CD4-positive, CD25-positive, alpha-beta regulatory T cell (primary cell): Measurements from ENCODE around the gene APOA5. TPM values are rescaled to one million over a fixed set of nuclear protein-coding genes. Genes with fewer than 3 reads are reported as not detected.

Source experiments
- ATAC-seq, 2 donors: fragments of 150-1000 bp; cut with Tn5 transposase; one replicate each; pipeline ENCODE4 v1.10.0; 2021; ENCODE audit warnings: low read depth in 2 of 2, moderate number of reproducible peaks in 2 of 2, moderate library complexity in 1 of 2
- DNase-seq, 3 donors: peaks; one replicate each; pipeline versions ENCODE4 v3.0.0 to v3.0.0-alpha.2; 2012 to 2022; ENCODE audit warnings: mixed read lengths in 1 of 3
- H3K27ac ChIP-seq: one replicate; pipeline ENCODE4 v1.7.0; 2013; ENCODE audit warnings: mild to moderate bottlenecking, low read length; ENCODE audit not compliant: insufficient read depth, poor library complexity, severe bottlenecking
- H3K27me3 ChIP-seq: one replicate; pipeline ENCODE4 v1.7.0; 2013; ENCODE audit warnings: low read length; ENCODE audit not compliant: control insufficient read depth, insufficient read depth
- H3K36me3 ChIP-seq: one replicate; pipeline ENCODE4 v1.7.0; 2013; ENCODE audit warnings: mild to moderate bottlenecking, low read length, moderate library complexity; ENCODE audit not compliant: control insufficient read depth, insufficient read depth
- H3K4me1 ChIP-seq: 2 replicates; pipeline ENCODE4 v1.7.0; 2013; ENCODE audit warnings: mild to moderate bottlenecking, low read length; ENCODE audit not compliant: insufficient read depth, control insufficient read depth, poor library complexity, severe bottlenecking
- H3K4me3 ChIP-seq: one replicate; pipeline ENCODE4 v1.7.0; 2013; ENCODE audit warnings: low read depth, mild to moderate bottlenecking, low read length, moderate library complexity
- H3K9me3 ChIP-seq, 2 experiments: 1 replicate in 1 of 2; 2 replicates in 1 of 2; pipeline ENCODE4 v1.7.0; 2013; ENCODE audit warnings: low read length in 2 of 2, mild to moderate bottlenecking in 1 of 2, moderate library complexity in 1 of 2; ENCODE audit not compliant: control insufficient read depth in 2 of 2
- H3K27ac Mint-ChIP-seq, 3 donors: one replicate each; pipeline ENCODE4 v1.8.0; 2020 to 2022; ENCODE audit warnings: mild to moderate bottlenecking in 3 of 3, mixed read lengths in 3 of 3, moderate library complexity in 2 of 3
- H3K27me3 Mint-ChIP-seq: one replicate; pipeline ENCODE4 v1.8.0; 2022; ENCODE audit warnings: mild to moderate bottlenecking, mixed read lengths
- H3K36me3 Mint-ChIP-seq: one replicate; pipeline ENCODE4 v1.8.0; 2020; ENCODE audit warnings: mixed read lengths
- H3K4me1 Mint-ChIP-seq, 4 donors: one replicate each; pipeline ENCODE4 v1.8.0; 2020 to 2022; ENCODE audit warnings: mixed read lengths in 4 of 4, mild to moderate bottlenecking in 1 of 4
- H3K4me3 Mint-ChIP-seq, 4 donors: one replicate each; pipeline ENCODE4 v1.8.0; 2020 to 2022; ENCODE audit warnings: mild to moderate bottlenecking in 4 of 4, mixed read lengths in 4 of 4, moderate library complexity in 3 of 4
- H3K9me3 Mint-ChIP-seq, 7 donors: one replicate each; pipeline ENCODE4 v1.8.0; 2020 to 2022; ENCODE audit warnings: mixed read lengths in 7 of 7, mild to moderate bottlenecking in 3 of 7, moderate library complexity in 2 of 7
- polyA plus RNA-seq, 4 donors: library from polyadenylated mRNA; unstranded; fragments of 300-500 nt; fragmentation: Illumina TruSeq; gene quantifications; one replicate each; pipeline ENCODE4 v1.2.3, GENCODE V29; 2021
- total RNA-seq: library from RNA; stranded (reverse); gene quantifications from one replicate; pipeline ENCODE4 v1.2.3, GENCODE V29; 2022

APOA5 gene
- total RNA-seq (not detected), polyA plus RNA-seq (not detected)

- Mint-ChIP-seq H3K4me3 (peak within 1 kb of the TSS; percentile 61 to 90 (median 80)), H3K36me3 (peaks cover 3% of the 10 kb centered on the region)
Measured at GRCh38 chr11:116791813-116792143, at the start of gene APOA5. APOA5 (minus strand) TSS chr11:116791879; CDS start chr11:116791860, 19 bp downstream.

GRCh38 chr11:116840746-116841296 is 49.1 kb upstream of the APOA5 start:
- H3K27ac Mint-ChIP-seq = peak overlapping the region in 2 of 3 donors; percentile 31 to 48
- Histone ChIP-seq H3K9me3 (no peaks in the 10 kb centered on the region), H3K27me3 (no peaks in the 10 kb centered on the region), H3K4me1 (peaks cover 3% of the 10 kb centered on the region), H3K36me3 (peaks cover 22% of the 10 kb centered on the region), H3K27ac (no peak overlapping the region), H3K4me3 (no peak overlapping the region)
- H3K4me3 Mint-ChIP-seq = no peak overlapping the region
- H3K36me3 Mint-ChIP-seq = peaks cover 24% of the 10 kb centered on the region
- ATAC-seq = no peak
- no peaks in the 10 kb centered on the region for H3K27me3 Mint-ChIP-seq
- peaks cover 0 to 2% (median 0%) of the 10 kb centered on the region in 7 donors for H3K9me3 Mint-ChIP-seq
- no peak for DNase-seq
- peaks cover 0 to 16% (median 4%) of the 10 kb centered on the region in 4 donors for H3K4me1 Mint-ChIP-seq

More at GRCh38 chr11:116791813-116792143, at the start of gene APOA5:
- DNase-seq = no peak
- no peaks in the 10 kb centered on the region for H3K9me3 Mint-ChIP-seq
- H3K36me3 ChIP-seq = no peaks in the 10 kb centered on the region
- peaks cover 20% of the 10 kb centered on the region for H3K27me3 Mint-ChIP-seq
- no peak within 1 kb of the TSS for H3K4me3 ChIP-seq
- H3K27me3 ChIP-seq = no peaks in the 10 kb centered on the region
- H3K27ac Mint-ChIP-seq = peak within 1 kb of the TSS in 1 of 3 donors; percentile 65
- H3K27ac ChIP-seq = no peak within 1 kb of the TSS
- no peaks in the 10 kb centered on the region for H3K9me3 ChIP-seq
- no peak for ATAC-seq
- H3K4me1 ChIP-seq = peaks cover 21% of the 10 kb centered on the region
- H3K4me1 Mint-ChIP-seq = peaks cover 11 to 35% (median 21%) of the 10 kb centered on the region in 4 donors

GRCh38 chr11:116840224-116840745 is 48.6 kb upstream of the APOA5 start:
- no peaks in the 10 kb centered on the region for H3K9me3 ChIP-seq
- H3K4me1 ChIP-seq = peaks cover 9% of the 10 kb centered on the region
- no peaks in the 10 kb centered on the region for H3K27me3 ChIP-seq
- Mint-ChIP-seq H3K36me3 (peaks cover 19% of the 10 kb centered on the region), H3K4me3 (no peak overlapping the region), H3K9me3 (peaks cover 0 to 2% (median 0%) of the 10 kb centered on the region in 7 donors), H3K4me1 (peaks cover 0 to 21% (median 6%) of the 10 kb centered on the region in 4 donors), H3K27me3 (no peaks in the 10 kb centered on the region), H3K27ac (peak overlapping the region in 1 of 3 donors; percentile 31)
- H3K27ac ChIP-seq = no peak overlapping the region
- H3K4me3 ChIP-seq = no peak overlapping the region
- peak in 1 of 3 donors; percentile 32 for DNase-seq
- peaks cover 17% of the 10 kb centered on the region for H3K36me3 ChIP-seq
- no peak for ATAC-seq

- H3K36me3 Mint-ChIP-seq = peaks cover 6% of the 10 kb centered on the region
- H3K27me3 Mint-ChIP-seq = no peaks in the 10 kb centered on the region
- no peak overlapping the region for H3K4me3 ChIP-seq
- peaks cover 0 to 2% (median 0%) of the 10 kb centered on the region in 7 donors for H3K9me3 Mint-ChIP-seq
- H3K27ac ChIP-seq = no peak overlapping the region
- peaks cover 0 to 28% (median 13%) of the 10 kb centered on the region in 4 donors for H3K4me1 Mint-ChIP-seq
- no peaks in the 10 kb centered on the region for H3K27me3 ChIP-seq
- H3K27ac Mint-ChIP-seq = peak overlapping the region in 2 of 3 donors; percentile 35 to 63
- H3K4me1 ChIP-seq = peaks cover 10% of the 10 kb centered on the region
- H3K4me3 Mint-ChIP-seq = no peak overlapping the region
- H3K36me3 ChIP-seq = peaks cover 4% of the 10 kb centered on the region
- no peaks in the 10 kb centered on the region for H3K9me3 ChIP-seq
- no peak for ATAC-seq
- DNase-seq = no peak
Measured at GRCh38 chr11:116838321-116839084, 46.8 kb upstream of the APOA5 start.

GRCh38 chr11:116837231-116838091 is 45.8 kb upstream of the APOA5 start, which contains the start of gene APOA1:
APOA1 (minus strand) TSS chr11:116837622; CDS start chr11:116837387, 235 bp downstream.
- Mint-ChIP-seq H3K27ac (peak within 1 kb of the TSS in 2 of 3 donors; percentile 35 to 63), H3K4me3 (peak within 1 kb of the TSS in 1 of 4 donors; percentile 88), H3K9me3 (peaks cover 0 to 2% (median 0%) of the 10 kb centered on the region in 7 donors), H3K4me1 (peaks cover 0 to 28% (median 13%) of the 10 kb centered on the region in 4 donors), H3K36me3 (no peaks in the 10 kb centered on the region), H3K27me3 (no peaks in the 10 kb centered on the region)
- H3K27me3 ChIP-seq = no peaks in the 10 kb centered on the region
- ATAC-seq (no peak), DNase-seq (no peak)
- no peaks in the 10 kb centered on the region for H3K9me3 ChIP-seq
- peaks cover 10% of the 10 kb centered on the region for H3K4me1 ChIP-seq
- H3K36me3 ChIP-seq = no peaks in the 10 kb centered on the region
- no peak within 1 kb of the TSS for H3K27ac ChIP-seq
- no peak within 1 kb of the TSS for H3K4me3 ChIP-seq

- no peak overlapping the region for H3K27ac ChIP-seq
- H3K4me3 ChIP-seq = no peak overlapping the region
- H3K27me3 ChIP-seq = no peaks in the 10 kb centered on the region
- no peak for DNase-seq
- Mint-ChIP-seq H3K27me3 (no peaks in the 10 kb centered on the region), H3K9me3 (peaks cover 0 to 2% (median 0%) of the 10 kb centered on the region in 7 donors), H3K27ac (no peak overlapping the region), H3K36me3 (no peaks in the 10 kb centered on the region), H3K4me1 (peaks cover 0 to 28% (median 11%) of the 10 kb centered on the region in 4 donors), H3K4me3 (peak overlapping the region in 1 of 4 donors; percentile 88)
- ATAC-seq = no peak
- H3K9me3 ChIP-seq = no peaks in the 10 kb centered on the region
- H3K36me3 ChIP-seq = no peaks in the 10 kb centered on the region
- peaks cover 10% of the 10 kb centered on the region for H3K4me1 ChIP-seq
Measured at GRCh38 chr11:116836632-116836991, 44.9 kb upstream of the APOA5 start.
